ENCODE data around the gene AKAP12. TPM values are rescaled to one million over a fixed set of nuclear protein-coding genes. Genes with fewer than 3 reads are reported as not detected.

Gene AKAP12
- total RNA-seq, 1 donor from 2014 or later = 88.1 TPM

DNA sequence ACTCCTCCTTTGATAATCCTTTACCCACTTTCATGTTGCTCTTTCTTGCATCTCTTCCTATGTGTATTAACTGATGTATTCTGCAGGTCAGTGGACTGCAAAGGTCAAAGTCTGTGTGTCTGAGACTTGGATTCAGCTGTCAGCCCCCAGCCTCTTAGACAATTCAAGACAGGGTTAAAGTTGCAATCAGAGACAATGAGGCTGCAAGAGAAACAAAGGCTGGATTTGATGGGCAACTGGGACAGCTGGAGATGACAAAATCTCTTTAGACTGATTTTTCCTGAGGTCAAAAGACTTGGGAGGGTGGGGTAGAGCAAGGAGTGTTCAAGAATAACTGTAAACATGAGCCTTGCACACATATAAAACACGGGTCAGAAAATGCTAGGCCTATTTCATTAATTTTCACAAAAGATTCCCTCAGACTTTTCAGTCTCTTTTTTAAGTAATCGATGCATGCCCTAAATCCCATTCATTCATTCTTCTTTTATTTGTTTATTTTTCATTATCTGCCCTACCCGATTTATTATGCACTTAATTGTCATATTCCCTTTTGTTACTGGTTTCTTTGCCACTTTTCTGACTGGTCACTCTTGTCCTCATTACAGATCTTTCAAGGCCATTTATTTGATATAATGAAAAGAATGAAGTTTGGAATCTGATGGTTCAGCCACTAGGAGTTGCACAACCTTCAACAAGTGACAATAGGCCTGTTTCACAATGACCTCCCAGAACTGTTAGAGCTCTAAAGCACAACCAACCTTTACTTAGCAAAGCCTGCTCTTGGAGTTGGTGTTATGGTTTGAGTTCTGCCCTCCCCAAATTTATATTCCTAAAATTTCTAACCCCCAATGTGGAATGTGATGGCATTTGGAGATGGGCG is 33.8 kb upstream of the AKAP12 start:
- Histone ChIP-seq H3K9me3 (no peaks in the 10 kb centered on the region), H3K4me3 (no peak overlapping the region), H3K27me3 (no peaks in the 10 kb centered on the region), H3K27ac (no peak overlapping the region), H3K4me1 (no peaks in the 10 kb centered on the region), H3K36me3 (no peaks in the 10 kb centered on the region)
- TF ChIP-seq, protein P1, sequence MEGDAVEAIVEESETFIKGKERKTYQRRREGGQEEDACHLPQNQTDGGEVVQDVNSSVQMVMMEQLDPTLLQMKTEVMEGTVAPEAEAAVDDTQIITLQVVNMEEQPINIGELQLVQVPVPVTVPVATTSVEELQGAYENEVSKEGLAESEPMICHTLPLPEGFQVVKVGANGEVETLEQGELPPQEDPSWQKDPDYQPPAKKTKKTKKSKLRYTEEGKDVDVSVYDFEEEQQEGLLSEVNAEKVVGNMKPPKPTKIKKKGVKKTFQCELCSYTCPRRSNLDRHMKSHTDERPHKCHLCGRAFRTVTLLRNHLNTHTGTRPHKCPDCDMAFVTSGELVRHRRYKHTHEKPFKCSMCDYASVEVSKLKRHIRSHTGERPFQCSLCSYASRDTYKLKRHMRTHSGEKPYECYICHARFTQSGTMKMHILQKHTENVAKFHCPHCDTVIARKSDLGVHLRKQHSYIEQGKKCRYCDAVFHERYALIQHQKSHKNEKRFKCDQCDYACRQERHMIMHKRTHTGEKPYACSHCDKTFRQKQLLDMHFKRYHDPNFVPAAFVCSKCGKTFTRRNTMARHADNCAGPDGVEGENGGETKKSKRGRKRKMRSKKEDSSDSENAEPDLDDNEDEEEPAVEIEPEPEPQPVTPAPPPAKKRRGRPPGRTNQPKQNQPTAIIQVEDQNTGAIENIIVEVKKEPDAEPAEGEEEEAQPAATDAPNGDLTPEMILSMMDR (IDR thresholded peaks at IDR 0.05) = no peak
- TF ChIP-seq POLR2A (IDR thresholded peaks at IDR 0.05) = no peak
- no peak for TF ChIP-seq POLR2AphosphoS5 (IDR thresholded peaks at IDR 0.05; ENCODE audit: insufficient read depth in 1 of 2, low read depth in 1 of 2)
- no peak for DNase-seq (ENCODE audit: extremely low spot score in 2 of 2)
- intact Hi-C loops (cut with DNase I) = no loop called here

DNA sequence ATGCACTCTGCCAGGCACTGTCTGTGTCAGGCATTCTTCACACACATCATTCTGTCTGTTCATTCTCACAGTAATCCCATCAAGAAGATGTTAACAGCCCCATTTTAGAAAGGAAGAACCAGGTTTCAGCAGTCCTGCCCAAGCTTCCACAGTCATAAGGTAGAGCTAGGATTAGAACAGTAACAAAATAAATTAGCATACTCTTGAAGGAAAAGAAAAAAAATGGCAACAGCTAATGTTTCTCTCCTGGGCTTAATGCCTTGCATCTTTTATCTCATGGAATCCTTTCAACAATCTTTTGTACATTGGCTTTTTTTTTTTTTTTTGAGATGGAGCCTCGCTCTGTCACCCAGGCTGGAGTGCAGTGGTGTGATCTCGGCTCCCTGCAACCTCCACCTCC is 32.1 kb upstream of the AKAP12 start:
- TF ChIP-seq POLR2AphosphoS5 (IDR thresholded peaks at IDR 0.05; ENCODE audit: insufficient read depth in 1 of 2, low read depth in 1 of 2) (no peak), POLR2A (IDR thresholded peaks at IDR 0.05) (no peak)
- TF ChIP-seq, protein P1 (IDR thresholded peaks at IDR 0.05) = no peak
- H3K4me1 ChIP-seq = no peaks in the 10 kb centered on the region
- H3K9me3 ChIP-seq = no peaks in the 10 kb centered on the region
- H3K4me3 ChIP-seq = no peak overlapping the region
- DNase-seq (ENCODE audit: extremely low spot score in 2 of 2) = no peak
- H3K27ac ChIP-seq = no peak overlapping the region
- no peaks in the 10 kb centered on the region for H3K36me3 ChIP-seq
- H3K27me3 ChIP-seq = no peaks in the 10 kb centered on the region
- intact Hi-C loops (cut with DNase I) = no loop called here

DNA sequence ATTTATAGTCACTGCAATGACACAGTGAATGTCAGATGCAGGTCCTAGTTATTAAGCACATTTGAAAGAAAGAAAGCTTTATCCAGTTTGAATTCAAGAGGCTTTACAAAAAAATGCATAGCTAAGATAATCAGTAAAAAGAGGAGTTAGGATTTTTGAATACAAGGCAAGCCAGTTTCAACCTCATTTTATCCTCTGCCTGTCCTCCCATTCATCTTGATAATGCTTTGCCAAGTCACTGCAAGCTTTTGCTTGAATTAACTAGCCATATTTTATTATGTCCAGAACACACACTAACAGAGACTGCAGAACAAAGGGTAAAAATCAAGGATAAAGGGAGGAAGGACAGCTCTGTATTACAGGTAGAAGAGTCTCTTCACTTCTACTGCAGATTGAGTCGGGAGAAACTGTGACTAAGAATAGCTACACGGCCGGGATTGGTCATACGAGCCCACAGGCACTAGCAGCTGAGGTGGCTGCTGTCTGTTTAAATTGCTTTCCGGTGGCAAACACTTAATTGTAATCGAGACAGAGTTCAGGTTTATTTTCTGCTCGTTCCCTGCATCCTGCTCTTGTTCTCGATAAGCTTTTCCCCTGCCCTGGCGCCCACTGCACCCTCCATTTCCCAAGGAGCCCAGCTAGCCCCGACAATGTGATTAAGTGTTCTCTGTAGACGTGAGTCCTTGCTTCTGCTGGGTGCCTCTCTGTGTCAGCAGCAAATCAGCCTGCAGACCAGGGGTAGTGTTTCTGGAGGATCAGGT is 30.5 kb upstream of the AKAP12 start:
- no peaks in the 10 kb centered on the region for H3K4me1 ChIP-seq
- TF ChIP-seq, protein P1 (IDR thresholded peaks at IDR 0.05) = no peak
- TF ChIP-seq POLR2AphosphoS5 (IDR thresholded peaks at IDR 0.05; ENCODE audit: insufficient read depth in 1 of 2, low read depth in 1 of 2) (no peak), POLR2A (IDR thresholded peaks at IDR 0.05) (no peak)
- no peak overlapping the region for H3K27ac ChIP-seq
- H3K36me3 ChIP-seq = no peaks in the 10 kb centered on the region
- H3K9me3 ChIP-seq = no peaks in the 10 kb centered on the region
- no peak overlapping the region for H3K4me3 ChIP-seq
- intact Hi-C loops (cut with DNase I) = no loop called here
- no peaks in the 10 kb centered on the region for H3K27me3 ChIP-seq
- no peak for DNase-seq (ENCODE audit: extremely low spot score in 2 of 2)

DNA sequence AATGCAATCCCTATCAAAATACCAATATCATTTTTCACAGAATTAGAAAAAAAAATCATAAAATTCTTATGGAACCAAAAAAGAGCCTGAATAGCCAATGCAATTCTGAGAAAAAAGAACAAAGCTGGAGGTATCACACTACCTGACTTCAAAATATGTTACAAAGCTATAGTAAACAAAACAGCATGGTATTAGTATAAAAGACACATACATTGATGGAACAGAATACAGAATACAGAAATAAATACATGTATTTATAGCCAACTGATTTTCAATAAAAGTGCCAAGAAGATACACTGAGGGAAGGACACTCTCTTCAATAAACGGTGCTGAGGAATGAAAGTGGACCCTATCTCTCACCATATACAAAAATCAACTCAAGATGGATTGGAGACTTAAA is 28.7 kb upstream of the AKAP12 start:
- intact Hi-C loops (cut with DNase I) = no loop called here

DNA sequence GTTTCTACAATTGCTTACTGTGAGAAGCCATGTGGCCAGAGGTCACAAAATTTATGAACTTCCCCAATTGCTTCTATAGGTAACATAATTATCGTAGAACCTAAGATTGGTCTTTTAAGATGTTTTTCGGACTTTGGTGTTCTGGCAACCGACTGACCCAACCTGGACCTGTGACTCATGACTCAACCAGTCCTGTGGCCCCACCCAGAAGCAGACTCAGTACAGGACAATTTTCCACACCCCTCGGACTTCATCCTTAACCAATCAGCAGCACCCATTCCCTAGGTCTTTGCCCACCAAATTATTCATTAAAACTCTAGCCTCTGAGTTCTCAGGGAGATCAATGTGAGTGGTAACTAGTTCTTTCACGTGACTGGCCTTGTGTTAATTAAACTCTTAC is 26.4 kb upstream of the AKAP12 start:
- Histone ChIP-seq H3K4me1 (no peaks in the 10 kb centered on the region), H3K9me3 (no peaks in the 10 kb centered on the region), H3K27ac (no peak overlapping the region), H3K27me3 (no peaks in the 10 kb centered on the region), H3K36me3 (no peaks in the 10 kb centered on the region), H3K4me3 (no peak overlapping the region)
- TF ChIP-seq POLR2AphosphoS5 (IDR thresholded peaks at IDR 0.05; ENCODE audit: insufficient read depth in 1 of 2, low read depth in 1 of 2) (no peak), POLR2A (IDR thresholded peaks at IDR 0.05) (no peak)
- TF ChIP-seq, protein P1 (IDR thresholded peaks at IDR 0.05) = no peak
- no peak for DNase-seq (ENCODE audit: extremely low spot score in 2 of 2)
- intact Hi-C loops (cut with DNase I) = no loop called here

More for the DNA sequence above, 28.7 kb upstream of the AKAP12 start:
- TF ChIP-seq POLR2AphosphoS5 (IDR thresholded peaks at IDR 0.05; ENCODE audit: insufficient read depth in 1 of 2, low read depth in 1 of 2) (no peak), POLR2A (IDR thresholded peaks at IDR 0.05) (no peak)
- Histone ChIP-seq H3K27me3 (no peaks in the 10 kb centered on the region), H3K36me3 (no peaks in the 10 kb centered on the region), H3K27ac (no peak overlapping the region), H3K4me1 (no peaks in the 10 kb centered on the region), H3K9me3 (no peaks in the 10 kb centered on the region), H3K4me3 (no peak overlapping the region)
- DNase-seq (ENCODE audit: extremely low spot score in 2 of 2) = no peak

Data from vagina (tissue), 2 donors.